ENCODE data around the gene NOS1.

The NOS1 gene

DNA sequence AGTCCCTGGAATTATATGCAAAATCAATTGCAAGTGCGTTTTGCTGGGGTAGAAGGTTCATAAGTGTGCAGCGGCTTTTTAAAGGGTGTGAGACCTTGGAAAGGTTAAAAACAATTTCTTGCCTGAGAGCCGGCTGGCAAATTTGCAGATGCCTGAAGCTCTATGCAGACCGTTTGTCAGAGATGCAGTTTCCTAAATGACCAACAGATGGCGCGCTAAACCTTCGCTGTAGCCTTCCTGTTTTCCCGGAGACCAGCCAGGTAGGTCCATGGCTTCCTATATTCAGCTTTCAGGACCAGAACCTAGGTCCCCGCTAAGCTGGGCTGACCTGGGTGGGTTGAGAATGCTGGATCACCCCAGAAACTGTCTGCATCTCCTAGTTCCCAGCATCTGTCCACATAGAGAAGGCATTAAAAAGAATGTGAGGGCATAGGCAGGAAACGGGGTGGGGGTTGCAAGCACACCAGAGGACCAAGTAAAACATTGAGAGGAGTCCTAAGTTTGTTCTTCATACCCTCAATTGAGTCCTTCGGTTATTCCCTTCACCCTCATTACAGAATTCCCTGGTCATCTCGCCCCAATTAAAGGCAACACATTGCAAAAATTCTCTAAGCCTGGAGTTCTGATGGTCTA is 5.7 kb upstream of the NOS1 start:
- TF ChIP-seq, protein P1, sequence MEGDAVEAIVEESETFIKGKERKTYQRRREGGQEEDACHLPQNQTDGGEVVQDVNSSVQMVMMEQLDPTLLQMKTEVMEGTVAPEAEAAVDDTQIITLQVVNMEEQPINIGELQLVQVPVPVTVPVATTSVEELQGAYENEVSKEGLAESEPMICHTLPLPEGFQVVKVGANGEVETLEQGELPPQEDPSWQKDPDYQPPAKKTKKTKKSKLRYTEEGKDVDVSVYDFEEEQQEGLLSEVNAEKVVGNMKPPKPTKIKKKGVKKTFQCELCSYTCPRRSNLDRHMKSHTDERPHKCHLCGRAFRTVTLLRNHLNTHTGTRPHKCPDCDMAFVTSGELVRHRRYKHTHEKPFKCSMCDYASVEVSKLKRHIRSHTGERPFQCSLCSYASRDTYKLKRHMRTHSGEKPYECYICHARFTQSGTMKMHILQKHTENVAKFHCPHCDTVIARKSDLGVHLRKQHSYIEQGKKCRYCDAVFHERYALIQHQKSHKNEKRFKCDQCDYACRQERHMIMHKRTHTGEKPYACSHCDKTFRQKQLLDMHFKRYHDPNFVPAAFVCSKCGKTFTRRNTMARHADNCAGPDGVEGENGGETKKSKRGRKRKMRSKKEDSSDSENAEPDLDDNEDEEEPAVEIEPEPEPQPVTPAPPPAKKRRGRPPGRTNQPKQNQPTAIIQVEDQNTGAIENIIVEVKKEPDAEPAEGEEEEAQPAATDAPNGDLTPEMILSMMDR (IDR thresholded peaks at IDR 0.05; ENCODE audit: insufficient read depth, low read length, missing control alignments): peak; percentile 83
- peak; percentile 12 for DNase-seq (ENCODE audit: low read depth, low spot score)
- ChIA-PET CTCF (interaction anchor here (0.6 to 8.6 kb wide), 39 partner anchors 9 to 489 kb away, joined by 3 to 392 read pairs (median 5); no protein-coding TSS in a partner anchor), POLR2A (interaction anchor here (1.3 kb wide), 1 partner anchor 470 kb away, joined by 6 read pairs; no protein-coding TSS in a partner anchor)
- no peak overlapping the region for H3K4me3 ChIP-seq (ENCODE audit: low read depth, low read length)

DNA sequence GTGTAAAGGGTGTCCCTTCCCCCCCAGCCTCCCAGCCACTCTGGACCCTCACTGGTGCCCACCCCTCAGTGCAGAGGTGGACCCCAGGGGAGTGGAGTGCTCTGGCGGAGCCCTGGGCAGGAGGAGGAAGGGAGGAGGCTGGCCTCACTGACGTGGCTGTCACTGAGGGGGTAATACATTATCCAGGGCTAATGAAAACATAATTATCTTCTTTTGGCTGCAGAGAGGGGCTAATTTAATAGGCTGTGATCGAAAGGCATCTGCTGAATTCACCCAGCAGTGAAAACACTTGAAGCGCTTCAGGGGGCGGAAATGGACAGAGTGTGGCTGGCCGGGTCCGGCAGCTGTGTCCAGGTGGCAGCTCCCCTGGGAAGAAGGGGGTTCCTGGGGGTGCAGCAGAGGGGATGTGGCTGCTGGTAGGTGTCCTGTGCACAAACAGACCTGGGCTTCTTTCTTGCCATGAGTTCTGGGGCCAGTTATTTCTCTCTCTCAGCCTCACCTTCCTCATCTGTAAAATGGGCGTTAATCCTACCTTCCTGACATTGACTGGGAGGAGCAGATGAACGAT is 3.7 kb upstream of the NOS1 start:
- CTCF ChIA-PET: interaction anchor here (1.6 to 8.6 kb wide), 5 partner anchors 12 to 484 kb away, joined by 9 to 392 read pairs (median 52); no protein-coding TSS in a partner anchor

DNA sequence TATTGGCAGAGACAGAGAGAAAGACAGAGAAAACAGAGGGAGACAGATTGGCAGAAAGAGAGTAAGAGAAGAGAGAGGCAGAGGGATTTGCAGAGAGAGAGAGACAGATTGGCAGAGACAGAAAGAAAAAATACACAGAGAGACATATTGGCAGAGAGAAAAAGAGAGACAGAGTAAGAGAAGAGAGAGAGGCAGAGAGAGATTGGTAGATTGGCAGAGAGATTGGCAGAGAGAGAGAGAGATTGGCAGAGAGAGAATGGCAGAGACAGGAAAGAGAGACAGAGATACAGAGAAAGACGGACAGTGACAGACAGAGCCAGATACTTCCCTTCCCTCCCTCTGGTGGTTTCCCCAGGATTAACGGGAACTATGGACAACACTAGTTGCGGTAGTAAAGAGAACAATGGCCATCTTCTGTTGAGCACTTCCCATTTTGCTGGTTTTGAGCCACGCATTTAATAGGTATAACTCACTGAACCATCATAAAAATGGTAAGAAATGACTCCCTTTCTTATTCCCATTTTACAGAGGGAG is 2.6 kb upstream of the NOS1 start:
- CTCF ChIA-PET: interaction anchor here (1.1 to 8.6 kb wide), 4 partner anchors 473 to 493 kb away, joined by 4 to 392 read pairs (median 8); no protein-coding TSS in a partner anchor

More for the DNA sequence above, 3.7 kb upstream of the NOS1 start:
- no peak overlapping the region for H3K4me3 ChIP-seq (ENCODE audit: low read depth, low read length)
- no peak for DNase-seq (ENCODE audit: low read depth, low spot score)
- POLR2A ChIA-PET: no interaction called here
- TF ChIP-seq, protein P1 (IDR thresholded peaks at IDR 0.05; ENCODE audit: insufficient read depth, low read length, missing control alignments): no peak

DNA sequence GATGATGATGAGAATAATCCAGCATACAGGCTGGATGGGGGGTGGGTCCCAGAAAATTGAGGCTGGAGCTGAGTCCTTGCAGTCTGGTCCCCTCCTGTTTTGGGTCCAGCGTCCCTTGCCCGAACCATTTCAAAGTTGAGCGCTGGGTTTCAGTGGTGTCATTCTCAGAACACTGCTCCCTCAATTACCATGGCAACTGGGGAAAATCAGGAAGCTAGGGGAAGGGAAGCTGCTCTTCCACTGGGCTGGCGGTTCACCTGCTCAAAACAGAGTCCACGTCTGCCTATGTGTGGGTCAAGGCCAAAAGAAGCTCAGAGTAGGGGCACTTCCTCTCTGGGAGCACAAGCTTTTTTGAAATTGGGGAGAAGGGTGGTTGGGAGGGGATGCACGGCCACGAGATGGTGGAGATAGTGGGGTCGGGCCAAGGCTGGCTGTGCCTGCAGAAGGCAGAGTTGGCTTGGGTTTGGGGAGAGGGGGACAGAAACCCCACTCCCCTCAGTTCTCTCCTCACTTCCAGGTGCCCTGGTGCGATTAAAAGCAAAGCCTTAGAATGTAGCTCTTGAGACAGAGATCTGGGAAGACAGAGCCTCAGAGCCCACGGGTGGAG is 1.7 kb upstream of the NOS1 start:
- ChIA-PET CTCF (interaction anchor here (0.6 to 8.6 kb wide), 5 partner anchors 226 to 494 kb away, joined by 3 to 392 read pairs (median 4); no protein-coding TSS in a partner anchor), POLR2A (no interaction called here)
- no peak overlapping the region for H3K4me3 ChIP-seq (ENCODE audit: low read depth, low read length)
- TF ChIP-seq, protein P1 (IDR thresholded peaks at IDR 0.05; ENCODE audit: insufficient read depth, low read length, missing control alignments): no peak
- no peak for DNase-seq (ENCODE audit: low read depth, low spot score)

More for the DNA sequence above, 2.6 kb upstream of the NOS1 start:
- POLR2A ChIA-PET: no interaction called here
- TF ChIP-seq, protein P1 (IDR thresholded peaks at IDR 0.05; ENCODE audit: insufficient read depth, low read length, missing control alignments): no peak
- H3K4me3 ChIP-seq (ENCODE audit: low read depth, low read length): no peak overlapping the region
- no peak for DNase-seq (ENCODE audit: low read depth, low spot score)

DNA sequence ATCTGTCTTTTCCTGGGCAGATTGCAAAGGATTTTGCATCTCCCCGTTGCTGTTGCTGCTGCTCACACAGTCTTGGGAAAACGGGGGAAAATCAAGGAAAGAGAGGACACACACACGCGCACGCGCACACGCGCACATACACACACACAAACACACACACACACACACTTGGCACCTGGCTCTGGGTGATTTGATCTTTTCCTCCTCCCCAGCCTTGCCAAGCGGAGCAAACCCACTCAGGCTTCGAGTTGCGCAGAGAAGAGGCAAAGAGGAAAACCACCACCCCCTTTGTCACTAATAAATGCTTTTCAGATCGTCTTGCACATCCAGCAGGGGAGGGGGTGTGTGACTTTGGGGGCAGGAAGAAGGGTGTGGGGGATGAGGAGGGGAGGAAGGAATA is 965 bp upstream of the NOS1 start:
- ChIA-PET CTCF (interaction anchor here (0.8 to 8.6 kb wide), 3 partner anchors 227 to 488 kb away, joined by 3 to 392 read pairs (median 4); no protein-coding TSS in a partner anchor), POLR2A (no interaction called here)
- TF ChIP-seq, protein P1 (IDR thresholded peaks at IDR 0.05; ENCODE audit: insufficient read depth, low read length, missing control alignments): no peak
- no peak for DNase-seq (ENCODE audit: low read depth, low spot score)
- H3K4me3 ChIP-seq (ENCODE audit: low read depth, low read length): no peak overlapping the region

DNA sequence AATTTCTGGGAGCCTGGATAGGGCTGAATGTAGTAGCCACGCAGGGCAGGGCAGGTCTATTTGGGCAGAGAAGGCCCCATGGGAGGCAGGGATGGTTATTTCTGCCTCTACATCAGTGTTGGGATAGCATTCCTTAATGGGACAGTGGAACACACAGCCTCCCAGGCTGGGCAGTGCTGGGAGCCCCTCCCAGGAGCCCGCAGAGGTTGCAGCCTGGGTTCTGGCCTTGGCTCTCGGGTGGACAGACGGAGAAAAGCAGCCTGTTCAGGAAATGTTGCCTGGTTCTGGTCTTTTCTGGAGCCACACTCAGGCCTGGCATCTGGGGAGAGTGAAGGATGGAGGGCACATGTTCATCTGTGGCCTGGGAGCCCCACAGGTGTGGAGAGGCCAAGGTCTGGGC is 479 bp upstream of the NOS1 start:
- H3K4me3 ChIP-seq (ENCODE audit: low read depth, low read length): no peak overlapping the region
- ChIA-PET POLR2A (no interaction called here), CTCF (interaction anchor here (1.4 kb wide), 1 partner anchor 495 kb away, joined by 3 read pairs; no protein-coding TSS in a partner anchor)
- DNase-seq (ENCODE audit: low read depth, low spot score): no peak
- TF ChIP-seq, protein P1 (IDR thresholded peaks at IDR 0.05; ENCODE audit: insufficient read depth, low read length, missing control alignments): no peak

All from AG04449 (cell line).